Suppressor macrophage treated with lipopolysaccharide for 1 hour (primary cell): ENCODE results near the gene DCAF6.
"Not testable (repeated sequence)": the region's sequence is repeated elsewhere in the genome, so short reads cannot be mapped to it uniquely, and the experiment has no call there.

Source experiments
- DNase-seq, 3 donors: peaks; one replicate each; pipeline ENCODE4 v3.0.0-alpha.2; 2020 to 2022

DCAF6 gene

DNA sequence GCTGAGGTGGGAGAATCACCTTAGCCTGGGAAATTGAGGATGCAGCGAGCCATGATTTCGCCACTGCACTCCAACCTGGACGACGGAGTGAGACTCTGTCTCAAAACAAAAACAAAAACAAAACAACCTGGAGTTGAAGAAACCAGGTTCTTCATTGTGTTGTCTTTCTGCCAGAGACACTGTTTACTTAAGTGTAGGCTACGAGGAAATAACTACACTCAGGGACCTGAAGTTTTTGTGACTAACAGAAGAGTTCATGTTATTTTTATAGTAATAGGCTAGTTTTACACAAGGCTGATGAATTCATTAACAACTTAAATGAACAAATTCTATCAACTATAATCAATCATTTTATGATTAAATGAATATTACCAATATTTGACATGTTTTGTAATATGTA lies 98.9 kb downstream of the DCAF6 start:
- no peak for DNase-seq

DNA sequence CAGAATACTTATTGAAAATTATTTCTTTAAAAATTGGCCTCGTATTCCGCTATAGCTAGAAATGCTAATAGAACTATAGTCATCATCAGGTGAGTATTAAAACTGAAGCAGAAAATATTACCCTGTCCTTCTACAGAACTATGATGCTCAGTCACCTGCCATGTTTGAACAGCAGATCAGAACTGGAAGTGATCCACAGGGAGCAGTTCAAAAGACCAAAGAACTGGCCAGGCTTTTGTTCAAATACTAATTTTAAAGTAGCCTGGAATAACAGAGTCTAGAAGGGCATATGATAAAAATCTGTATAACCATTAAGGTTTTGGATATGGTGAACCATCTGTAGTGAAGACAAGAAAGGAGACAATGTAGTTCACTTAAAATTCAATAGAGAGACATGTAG lies 105.9 kb downstream of the DCAF6 start:
- DNase-seq, result no peak

DNA sequence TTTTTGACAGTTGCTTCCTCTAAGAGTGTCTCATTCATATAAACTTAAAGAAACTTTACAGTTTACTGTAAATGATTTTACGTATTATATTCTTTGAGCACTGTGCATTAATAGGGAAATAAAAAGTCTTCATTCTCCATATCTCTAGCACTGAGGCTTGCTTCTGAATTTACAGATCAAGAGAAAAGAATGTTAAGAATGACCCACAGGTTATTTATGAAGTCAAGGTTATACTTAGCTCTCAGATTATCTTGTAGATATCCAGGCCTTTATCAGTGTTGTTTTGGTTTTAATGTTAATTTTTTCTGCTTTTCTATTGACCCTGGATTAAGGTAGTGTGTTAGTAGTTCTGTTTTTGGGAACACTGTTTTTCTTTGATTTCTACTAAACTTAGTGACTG lies 108.8 kb downstream of the DCAF6 start:
- no peak for DNase-seq

DNA sequence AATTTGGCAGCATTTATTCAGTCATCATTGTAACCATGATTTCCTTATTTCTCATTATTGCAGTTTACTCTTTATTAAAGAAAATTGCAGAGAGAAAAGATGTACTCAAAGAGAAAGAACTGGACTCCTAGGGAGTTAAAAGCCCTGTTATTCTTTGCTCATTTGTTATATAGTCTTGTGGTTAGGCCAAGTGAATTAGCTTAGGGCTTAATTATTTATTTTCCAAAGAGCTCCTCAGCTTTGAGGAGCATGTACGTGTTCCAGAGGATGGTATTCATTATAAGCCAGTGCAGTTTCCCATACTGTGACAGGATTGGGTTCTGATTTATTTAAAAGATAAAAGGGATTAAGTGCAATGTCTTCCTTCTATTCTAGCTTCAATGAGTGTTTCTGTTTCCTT lies 113.8 kb downstream of the DCAF6 start:
- no peak for DNase-seq

DNA sequence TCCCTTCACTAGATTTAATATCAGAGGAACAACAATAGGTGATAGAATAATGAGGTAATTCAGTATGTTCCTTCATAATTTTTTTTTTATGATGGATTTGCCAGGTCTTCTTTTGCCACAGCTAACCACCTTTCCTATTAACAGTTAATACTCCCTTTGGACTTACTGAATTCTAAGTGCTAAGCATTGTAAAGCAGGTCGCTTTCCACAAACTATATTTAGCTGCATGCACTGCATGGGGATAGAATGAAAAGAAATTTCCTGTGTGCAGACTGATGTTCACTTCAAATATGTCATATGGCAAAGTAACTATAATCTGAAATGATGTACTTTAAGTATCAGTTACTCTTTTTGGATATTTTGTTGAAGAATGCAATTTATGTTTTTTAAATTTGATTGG lies 114.4 kb downstream of the DCAF6 start:
- DNase-seq, result no peak

DNA sequence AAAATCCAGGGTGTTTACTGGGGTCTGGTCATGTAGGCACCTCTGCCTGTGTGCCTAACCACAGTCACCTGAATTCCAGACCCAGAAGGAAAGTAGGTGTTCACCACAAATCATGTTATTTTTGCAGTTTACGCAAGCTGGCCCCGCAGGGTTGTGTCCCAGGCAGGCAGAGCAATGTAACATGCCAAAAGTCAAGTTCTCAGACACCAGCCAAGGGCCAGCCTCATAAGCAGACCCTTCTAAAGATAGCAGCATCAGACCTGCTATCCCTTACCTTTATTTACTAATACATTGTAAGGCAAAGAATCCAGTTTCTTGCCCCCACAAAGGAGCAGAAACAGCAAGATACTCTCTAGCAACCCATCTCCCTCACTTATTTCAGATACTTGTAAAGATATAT lies 117.2 kb downstream of the DCAF6 start:
- DNase-seq, result no peak

DNA sequence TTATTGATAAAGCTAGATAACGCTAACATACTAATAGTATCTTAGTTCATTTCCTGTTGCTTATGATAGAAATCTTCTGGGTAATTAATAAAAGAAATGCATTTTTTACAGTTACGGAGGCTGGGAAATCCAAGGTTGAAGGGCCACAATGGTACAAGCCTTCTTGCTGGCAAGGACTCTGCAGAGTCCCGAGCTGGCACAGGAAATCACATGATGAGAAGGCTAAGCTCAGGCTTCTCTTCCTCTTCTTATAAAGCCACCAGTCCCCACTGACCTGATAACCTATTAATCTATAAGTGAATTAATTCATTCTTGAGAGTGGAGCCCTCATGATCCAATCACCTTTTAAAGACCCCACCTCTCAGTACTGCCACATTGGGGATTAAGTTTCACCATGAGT lies 117.6 kb downstream of the DCAF6 start:
- peak; percentile 32 to 39 (median 38) for DNase-seq

DNA sequence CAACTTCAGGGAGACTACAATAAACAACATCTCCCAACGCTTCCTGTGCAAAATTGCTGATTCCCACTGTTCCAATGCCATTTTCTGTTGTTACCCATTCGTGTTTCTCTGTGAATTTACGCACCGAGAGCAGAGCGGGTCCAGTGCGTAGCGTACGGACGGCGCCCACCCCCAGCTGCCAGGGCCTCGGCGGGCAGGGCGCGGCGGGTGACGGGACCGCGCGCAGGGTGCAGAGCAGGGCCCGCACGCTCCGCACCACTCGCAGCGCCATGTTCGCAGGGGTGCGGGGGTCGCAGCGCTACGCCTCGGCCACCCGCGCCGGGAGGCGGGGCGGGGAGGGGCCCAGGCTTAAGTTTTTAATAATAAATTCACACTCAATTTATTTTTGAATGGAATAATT lies 119.7 kb downstream of the DCAF6 start:
- not testable (repeated sequence) for DNase-seq

DNA sequence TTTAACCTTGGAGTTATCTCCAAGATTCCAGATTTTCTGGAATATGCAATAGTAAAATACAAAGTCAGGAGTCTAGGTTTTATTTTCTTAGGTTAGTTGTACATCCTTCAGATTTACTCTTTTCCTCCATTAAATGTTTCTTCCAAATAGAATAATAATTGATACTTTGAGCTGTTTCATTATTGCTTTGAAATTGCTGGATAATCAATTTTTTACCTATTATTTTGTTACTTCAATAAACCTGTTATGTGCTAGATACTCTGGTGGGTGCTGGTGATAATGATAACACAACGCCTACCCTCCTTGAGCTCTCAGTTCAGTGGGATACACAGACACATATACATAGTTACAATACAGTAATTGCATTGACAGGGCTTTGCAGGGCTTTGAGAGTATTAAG lies 120.9 kb downstream of the DCAF6 start:
- DNase-seq, result no peak

DNA sequence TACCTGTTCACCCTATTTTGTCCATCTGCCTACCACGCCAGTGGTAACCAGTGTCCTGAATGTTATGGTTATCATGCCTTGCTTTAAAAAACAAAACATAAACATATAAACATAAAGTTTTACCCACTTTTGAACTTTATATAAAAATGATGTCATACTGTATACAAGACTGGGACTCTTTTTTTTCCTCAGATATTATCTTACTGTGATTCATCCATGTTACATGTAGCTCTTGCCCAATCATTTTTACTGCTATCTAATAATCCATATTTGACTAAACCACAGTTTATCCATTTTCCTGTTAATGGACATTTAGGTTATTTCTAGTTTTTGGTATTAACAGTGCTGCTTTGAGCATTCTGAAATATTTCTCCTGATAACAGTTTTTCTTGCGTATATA lies 121.4 kb downstream of the DCAF6 start:
- no peak for DNase-seq

DNA sequence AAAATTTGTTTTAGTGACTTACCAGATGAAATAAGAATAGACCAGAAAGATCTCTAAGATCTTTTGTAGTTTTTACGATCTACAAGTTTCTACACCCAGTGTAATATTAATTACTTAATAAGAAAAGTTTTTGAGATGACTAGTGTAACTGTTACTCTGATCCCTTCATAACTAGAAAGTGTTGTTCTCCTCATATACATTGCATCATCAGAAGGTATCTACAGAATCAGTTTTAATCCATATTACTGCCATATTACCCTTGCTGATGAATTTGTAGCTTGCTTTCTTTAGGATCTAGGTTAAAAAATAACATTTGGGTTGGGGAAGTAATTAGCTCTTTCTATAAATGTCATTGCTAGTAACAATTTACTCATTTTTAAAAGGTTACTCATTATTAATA lies 127.7 kb downstream of the DCAF6 start:
- DNase-seq, result no peak

DNA sequence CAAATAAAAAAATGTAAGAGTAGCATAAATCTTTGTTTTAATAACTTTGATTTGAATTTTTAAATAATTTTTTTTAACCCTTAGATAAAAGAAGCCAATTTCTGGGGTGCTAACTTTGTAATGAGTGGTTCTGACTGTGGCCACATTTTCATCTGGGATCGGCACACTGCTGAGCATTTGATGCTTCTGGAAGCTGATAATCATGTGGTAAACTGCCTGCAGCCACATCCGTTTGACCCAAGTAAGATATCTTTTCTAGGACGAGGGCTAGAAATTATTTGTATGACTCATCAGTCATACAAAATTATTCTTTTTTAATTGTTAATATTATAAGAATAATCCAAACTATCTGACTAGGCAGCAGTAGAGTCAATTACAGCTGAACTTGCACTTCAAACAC lies 129.0 kb downstream of the DCAF6 start:
- DNase-seq, result no peak

DNA sequence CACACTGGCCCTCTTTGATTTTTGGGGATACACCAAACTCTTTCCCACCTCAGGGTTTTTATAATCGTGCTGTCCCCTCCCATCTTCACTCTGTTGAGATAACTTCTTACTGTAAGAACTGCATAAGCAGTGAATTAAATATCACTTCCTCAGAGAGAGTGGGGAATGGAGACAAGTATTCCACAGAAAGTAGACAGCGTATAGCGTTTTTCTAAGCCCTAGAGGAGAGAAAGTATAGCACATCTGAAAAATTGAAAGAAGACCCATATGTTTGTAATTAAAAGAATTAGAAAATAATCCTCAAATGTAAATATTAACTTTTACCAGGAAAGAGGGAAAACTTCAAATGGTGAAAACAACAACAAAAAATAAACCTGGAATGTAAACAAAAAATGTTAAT lies 132.9 kb downstream of the DCAF6 start:
- DNase-seq, result no peak

DNA sequence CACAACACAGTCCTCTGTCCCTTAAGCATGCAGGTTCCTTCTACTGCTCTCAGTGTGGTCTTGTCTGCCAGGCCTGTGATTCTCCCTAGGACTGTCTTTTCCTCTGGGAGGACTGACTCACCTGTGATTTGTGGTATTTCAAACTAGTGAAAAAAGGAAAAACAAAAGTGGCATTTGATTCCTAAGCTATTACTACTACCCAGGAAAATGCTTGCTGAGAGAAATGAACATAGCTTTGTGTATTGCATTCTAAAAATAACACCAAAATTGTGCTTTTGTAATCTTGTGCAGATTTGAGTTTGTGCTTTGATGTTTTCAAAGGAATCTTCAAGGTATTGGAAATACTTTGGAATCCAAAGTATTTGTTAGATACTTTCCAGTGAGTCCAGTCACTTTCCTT lies 143.3 kb downstream of the DCAF6 start:
- no peak for DNase-seq

DNA sequence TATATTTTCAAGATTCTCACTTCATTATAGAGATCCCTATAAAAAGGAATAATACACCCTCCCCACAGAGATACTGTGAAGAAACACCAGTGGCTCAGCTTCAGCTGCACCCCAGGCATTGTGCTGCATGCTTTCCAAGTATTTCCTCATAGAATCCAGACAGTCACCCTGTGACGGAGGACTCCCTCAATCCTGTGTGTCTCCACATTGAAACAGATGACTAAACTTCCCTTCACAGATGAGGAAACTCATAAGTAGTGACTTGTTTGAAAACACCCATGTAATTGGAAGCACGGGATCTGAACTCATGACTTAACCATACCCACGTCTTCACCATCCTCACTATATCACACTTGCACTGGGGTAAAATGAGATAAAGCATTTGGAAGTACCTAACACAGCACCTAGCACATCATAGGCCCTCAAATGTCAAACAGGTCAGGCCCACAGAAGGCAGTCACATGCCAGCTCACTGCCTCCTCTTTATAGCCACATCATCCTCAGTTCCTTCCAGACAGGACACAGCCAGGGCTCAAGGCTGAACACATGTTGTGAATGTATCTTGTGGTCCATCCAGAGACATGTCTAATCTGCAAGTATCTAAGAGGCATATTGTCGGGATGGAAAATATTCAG lies 145.0 kb downstream of the DCAF6 start:
- peak; percentile 89 to 98 (median 95) for DNase-seq

DNA sequence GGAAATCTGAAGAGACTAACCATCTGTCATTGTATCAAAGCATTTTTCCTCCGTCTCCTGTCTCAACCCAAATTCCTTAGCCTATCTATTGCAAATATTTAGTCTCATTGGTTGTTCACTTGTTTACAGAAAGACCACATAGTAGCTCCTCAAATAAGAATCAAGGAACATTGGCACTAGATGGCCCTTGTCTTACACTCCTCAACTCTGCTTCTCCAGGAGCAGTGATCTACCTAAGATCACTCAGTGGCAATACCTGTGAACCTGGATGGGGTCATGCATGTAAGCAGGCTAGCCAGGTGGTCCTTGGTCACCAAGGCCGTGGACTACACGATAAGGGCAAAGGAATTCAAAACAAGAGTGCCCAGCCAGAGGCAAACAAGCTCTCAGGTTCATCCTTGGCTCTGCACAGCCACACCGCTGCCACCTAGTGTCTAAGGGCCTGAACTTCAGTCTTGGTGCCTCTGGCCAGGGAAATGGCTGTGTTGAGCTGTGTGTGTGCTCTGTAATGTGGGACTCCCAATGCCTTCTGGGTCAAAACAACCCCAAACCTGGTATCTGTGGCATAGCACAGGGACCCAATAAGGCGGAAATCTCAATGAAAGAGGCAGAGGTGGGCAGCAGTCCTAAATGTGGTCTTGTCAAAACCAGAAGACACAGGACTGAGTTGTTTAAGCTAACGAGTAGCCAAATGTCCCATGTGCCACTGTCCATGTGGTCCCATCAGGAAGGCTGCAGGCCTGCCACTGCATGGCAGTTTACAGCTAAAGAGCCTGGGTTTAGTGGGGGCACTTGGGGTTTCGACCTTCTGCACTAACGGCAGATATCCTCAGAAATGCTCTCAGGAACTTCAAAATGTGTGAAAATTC lies 145.8 kb downstream of the DCAF6 start:
- DNase-seq, result peak; percentile 83 to 86 (median 85)

DNA sequence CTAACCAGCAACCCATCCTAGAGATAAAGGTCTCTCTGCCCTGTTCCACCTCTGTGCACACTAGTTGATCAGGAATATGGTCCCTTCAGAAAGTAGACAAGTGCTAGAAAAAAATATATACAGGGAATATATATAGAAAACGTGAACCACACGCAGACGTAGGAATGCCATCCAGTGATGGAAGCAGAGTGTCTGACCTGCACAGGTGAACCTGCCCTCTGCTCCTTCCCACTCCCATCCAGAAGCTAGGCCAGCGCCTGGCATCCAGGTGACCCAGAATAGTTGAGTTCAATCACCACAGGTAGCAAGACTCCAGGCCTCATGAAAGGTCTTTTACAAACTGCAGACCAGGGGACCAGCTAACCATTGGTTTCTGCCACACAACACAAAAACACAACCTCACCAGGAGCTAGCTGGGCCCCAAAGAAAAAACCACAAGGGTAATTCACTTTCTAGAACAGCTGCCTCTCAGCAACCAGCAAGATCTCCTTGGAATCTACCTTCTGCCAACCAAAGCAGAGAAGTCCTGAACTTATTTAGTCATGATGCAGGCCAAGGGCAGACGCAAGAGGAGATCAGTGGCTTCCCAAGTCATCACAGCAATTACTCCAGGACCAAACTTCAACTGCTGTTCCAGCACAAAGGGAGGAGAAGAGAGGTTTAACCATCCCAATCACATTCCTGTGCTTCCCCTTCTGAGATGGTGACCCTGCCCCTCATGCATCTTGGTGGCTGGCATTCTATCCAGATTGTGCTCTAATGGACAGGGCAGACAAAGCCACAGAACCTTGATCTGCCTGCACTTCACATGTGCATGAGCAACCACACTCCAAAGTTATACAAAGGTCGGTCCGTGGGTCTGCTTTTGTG lies 147.2 kb downstream of the DCAF6 start:
- no peak for DNase-seq

DNA sequence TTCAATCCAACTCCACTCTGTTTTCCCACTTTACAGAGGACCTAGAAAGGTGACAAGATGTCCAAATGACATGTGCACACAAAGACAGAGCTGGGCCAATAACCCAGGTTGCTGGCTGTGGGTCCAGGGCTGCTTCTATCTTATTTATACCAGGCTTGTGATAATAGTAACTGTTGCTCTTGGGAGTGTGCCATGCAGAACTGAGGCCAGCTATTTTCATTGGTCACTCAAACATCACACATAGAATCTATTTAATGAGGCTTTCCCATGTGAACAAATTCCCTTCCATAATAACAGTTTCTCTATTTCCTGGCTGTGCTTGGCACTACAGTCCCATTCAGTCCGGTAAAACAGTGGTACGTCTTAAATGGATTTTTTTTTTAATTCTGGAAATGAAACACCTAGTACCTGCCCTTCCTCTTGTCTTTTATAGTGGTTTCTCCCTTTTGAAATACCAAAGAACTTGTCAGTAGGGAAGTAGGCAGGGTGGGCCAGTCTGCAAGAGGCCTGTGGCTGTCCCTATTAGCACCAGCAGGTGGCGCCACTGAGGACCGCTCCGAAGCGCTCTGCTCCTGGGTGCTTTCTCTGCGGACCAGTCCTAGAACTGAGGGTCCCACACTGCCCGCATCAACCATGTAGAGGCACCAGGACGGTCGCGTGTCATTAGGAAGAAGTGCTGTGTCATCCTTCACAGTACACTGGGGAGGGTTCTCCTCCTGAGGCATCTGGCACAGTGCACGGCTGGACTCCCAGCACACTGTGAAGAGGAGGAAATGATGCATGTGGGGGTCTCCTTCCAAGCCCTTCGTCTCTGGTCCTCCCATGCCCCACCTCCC lies 148.1 kb downstream of the DCAF6 start:
- peak; percentile 75 to 86 (median 79) for DNase-seq

DNA sequence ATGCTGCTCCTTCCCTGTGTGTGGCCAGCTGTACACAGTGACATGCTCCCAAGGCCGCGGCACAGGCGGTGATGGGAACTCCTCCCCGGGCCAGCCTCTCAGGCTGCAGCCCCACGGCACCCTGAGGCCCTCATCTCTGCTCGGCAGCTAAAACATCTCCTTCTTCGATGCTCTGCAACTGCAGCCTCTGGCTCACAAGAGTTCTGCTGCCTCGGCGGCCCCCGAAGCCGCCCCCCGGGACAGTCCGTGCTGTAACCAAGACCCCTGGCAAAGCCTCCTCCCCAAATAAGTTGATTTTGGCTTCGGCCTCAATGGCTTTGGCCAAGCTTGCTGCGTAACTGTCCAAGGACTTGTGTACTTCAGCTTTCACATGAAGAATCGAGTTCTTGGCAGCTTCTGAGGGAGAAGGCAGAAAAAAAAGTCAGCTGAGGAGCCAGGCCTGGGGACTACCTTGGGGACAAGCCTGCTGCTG lies 149.0 kb downstream of the DCAF6 start:
- no peak for DNase-seq

DNA sequence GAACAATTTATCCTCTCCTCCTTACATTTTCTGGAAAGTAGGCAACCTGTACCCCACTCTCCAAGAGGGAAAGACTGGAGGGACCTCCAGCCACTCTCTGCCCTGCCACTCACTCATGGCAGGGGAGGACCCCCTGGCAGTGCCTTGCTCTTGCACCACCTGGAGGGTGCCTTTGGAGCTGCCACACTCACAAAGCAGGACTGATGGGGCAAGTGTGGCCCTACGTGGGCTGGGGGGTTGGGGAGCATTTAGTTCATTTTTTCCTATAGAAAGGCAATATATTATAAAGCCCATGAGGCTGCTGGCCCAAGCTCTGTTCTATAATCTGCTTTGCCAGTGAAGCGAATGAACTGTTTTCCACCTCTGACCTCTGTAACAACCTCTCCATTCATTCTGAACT lies 150.0 kb downstream of the DCAF6 start:
- DNase-seq, result no peak

DNA sequence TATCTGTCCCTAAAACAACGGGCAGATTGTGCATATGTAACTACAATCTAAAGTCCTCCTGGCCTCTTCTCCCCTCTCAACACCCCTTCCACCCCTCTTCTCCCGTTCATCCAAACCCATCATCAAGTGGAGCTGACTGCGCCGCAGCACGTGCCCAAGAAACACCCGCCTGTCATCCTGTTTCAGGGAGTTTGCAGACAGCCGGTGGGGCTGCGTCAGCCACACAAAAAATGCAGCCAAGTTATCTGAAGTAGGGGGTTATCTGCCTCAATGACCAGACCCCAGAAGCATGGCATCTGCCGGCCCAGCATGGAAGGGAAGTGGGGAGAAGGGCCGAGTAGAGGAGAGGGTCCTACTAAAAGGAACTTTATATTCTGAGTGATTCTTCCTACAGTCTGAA lies 151.2 kb downstream of the DCAF6 start:
- no peak for DNase-seq

DNA sequence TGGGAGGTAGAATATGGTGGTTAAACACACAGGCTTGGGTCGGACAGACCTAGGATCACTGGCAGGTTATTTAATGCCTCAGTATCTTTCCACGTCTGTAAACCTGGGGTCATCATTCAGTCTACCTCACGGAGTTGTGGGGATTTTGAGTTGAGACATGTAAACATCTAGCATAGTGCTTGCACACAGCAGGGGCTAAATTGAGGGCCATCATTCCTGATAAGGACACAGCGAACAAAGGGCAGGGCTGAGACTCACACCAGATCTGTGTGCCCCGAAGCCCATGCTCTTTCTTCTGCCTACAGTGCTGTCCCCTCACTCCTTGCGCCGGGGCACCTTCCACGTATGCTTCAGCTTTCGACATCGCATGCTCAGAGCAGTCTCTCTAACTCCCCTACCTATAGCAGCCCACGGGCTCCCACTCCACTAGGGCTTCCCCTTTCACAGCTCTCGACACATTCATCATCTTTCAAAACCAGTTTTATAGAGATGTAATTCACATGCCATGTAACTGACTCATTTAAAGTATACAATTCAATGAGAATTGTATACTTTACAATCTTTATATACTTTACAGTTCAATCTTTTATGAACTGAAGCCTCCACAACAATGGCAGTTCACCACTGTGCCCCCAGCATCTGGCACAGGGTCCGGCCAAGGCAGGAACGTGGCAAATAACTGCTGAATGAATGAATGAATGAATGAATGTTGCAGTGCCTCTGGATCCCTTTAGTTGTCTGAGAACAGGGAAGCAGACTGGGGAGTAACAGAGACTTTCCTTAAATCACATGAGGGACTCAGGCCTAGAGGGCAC lies 152.2 kb downstream of the DCAF6 start:
- peak in 1 of 3 donors; percentile 19 for DNase-seq
